Measurements from ENCODE around the gene MRPL12.
A peak's percentile ranks its signal among the peaks of the same experiment; 100 is the strongest.

The MRPL12 gene

DNA sequence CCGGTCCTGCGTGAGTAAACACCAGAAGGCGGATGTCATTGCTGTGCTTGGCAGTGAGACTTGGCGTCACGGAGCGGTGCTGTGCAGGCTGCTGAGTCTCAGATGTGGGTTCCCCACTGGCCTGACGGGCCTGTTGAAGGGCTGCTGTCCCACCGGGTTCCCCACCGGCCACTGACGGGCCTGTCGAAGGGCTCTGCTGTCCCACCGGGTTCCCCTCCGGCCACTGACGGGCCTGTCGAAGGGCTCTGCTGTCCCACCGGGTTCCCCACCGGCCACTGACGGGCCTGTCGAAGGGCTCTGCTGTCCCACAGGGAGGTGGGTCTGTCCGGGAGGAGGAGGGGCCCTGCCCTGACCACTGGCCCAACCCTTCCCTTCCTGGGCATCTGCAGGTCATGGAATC is 16.6 kb upstream of the MRPL12 start:
- peaks cover 63 to 72% (median 65%) of the 10 kb centered on the region in 11 experiments for H3K36me3 ChIP-seq
- no peak overlapping the region for H3K4me2 ChIP-seq
- peaks cover 72 to 94% (median 86%) of the 10 kb centered on the region in 11 experiments for H4K20me1 ChIP-seq
- no peak overlapping the region for H3K27ac ChIP-seq
- no peaks in the 10 kb centered on the region for H3K9me3 ChIP-seq (replicated peaks in 1 of 11)
- no peak overlapping the region for H3K4me3 ChIP-seq
- no peaks in the 10 kb centered on the region for H3K27me3 ChIP-seq
- peaks cover 27 to 36% (median 31%) of the 10 kb centered on the region in 10 experiments for H3K4me1 ChIP-seq
- no peak for TF ChIP-seq Cebpa-rat (IDR thresholded peaks at IDR 0.05)
- H3K9ac ChIP-seq: peak overlapping the region in 9 of 11 experiments; percentile 95 to 98 (median 97); a peak in 11 of 22 replicates

DNA sequence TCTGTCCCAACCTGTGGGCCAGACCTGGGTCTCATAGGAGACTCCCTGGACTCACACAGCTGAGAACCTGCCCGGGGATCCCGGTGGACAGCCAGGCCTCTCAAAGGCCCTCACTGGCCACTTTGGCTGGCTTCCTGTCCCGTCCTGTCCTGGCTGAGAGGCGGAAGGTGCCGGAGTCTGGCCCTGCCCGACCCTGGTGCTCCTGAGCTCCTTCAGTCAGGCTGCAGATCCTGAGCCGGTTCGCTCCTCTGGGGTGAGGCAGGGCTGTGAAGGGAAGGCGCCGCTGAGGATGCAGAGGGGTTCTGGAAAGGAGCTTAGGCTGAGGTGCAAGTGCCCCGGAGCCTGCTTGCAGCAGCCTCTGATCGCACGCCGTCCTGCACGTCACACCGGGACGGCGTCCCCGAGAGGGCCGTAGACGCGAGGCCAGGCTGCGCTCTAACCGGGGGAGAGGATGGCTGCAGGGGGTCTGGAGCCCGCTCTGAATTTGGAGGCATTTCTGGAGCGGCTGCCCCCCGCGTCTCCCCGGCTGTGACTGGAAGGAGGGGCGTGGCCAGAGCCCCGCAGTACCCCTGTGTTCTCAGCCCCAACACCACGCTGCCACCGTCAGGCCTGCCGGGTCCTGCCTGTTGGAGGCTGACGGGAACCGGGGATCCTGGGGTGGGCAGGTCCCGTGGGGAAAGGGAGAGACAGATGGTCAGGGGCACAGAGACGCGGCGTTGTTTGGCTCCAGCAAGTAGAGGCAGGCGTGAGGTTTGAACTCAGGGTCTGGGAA is 15.2 kb upstream of the MRPL12 start:
- Histone ChIP-seq H3K9ac (peak overlapping the region in 4 of 11 experiments; percentile 24 to 96 (median 40); a peak in 3 of 22 replicates), H3K4me1 (peaks cover 15 to 23% (median 18%) of the 10 kb centered on the region in 10 experiments), H3K9me3 (replicated peaks in 1 of 11) (no peaks in the 10 kb centered on the region), H4K20me1 (peaks cover 71 to 94% (median 88%) of the 10 kb centered on the region in 11 experiments), H3K4me2 (no peak overlapping the region), H3K27ac (no peak overlapping the region), H3K36me3 (peaks cover 76 to 82% (median 78%) of the 10 kb centered on the region in 11 experiments), H3K4me3 (no peak overlapping the region), H3K27me3 (no peaks in the 10 kb centered on the region)
- no peak for TF ChIP-seq Cebpa-rat (IDR thresholded peaks at IDR 0.05)

GRCh38 chr17:81688616-81689015 is 14.6 kb upstream of the MRPL12 start:
- peaks cover 83 to 88% (median 84%) of the 10 kb centered on the region in 11 experiments for H3K36me3 ChIP-seq
- no peak for TF ChIP-seq Cebpa-rat (IDR thresholded peaks at IDR 0.05)
- peak overlapping the region in 8 of 11 experiments; percentile 6 to 53 (median 34); a peak in 8 of 22 replicates for H3K9ac ChIP-seq
- H3K27me3 ChIP-seq: no peaks in the 10 kb centered on the region
- H3K4me3 ChIP-seq: no peak overlapping the region
- H3K4me2 ChIP-seq: no peak overlapping the region
- H4K20me1 ChIP-seq: peaks cover 75 to 97% (median 95%) of the 10 kb centered on the region in 11 experiments
- H3K27ac ChIP-seq: no peak overlapping the region
- peaks cover 15 to 23% (median 18%) of the 10 kb centered on the region in 10 experiments for H3K4me1 ChIP-seq
- no peaks in the 10 kb centered on the region for H3K9me3 ChIP-seq (replicated peaks in 1 of 11)

DNA sequence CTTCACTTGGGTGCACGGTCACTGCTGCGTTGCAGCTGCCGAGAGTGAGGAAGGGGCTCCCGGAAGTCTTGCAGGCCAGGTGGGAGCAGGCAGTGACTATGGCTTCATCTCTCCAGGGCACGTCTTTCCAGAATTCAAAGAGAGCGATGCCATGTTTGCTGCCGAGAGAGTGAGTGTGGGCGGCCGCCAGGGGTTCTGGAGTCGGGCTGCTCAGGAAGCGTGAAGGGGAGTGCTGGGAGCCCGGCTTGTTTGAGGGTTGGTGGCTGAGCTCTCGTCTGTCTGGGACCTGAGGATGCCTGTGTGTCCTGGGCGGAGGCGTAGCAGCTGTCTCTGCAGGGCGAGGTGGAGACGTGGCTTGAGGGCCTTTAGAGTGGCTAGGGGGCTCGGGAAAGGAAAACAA is 13.1 kb upstream of the MRPL12 start:
- H3K9ac ChIP-seq: peak overlapping the region in 4 of 11 experiments; percentile 9 to 44 (median 32); a peak in 2 of 22 replicates
- H3K27ac ChIP-seq: no peak overlapping the region
- peaks cover 98 to 100% (median 99%) of the 10 kb centered on the region in 11 experiments for H3K36me3 ChIP-seq
- H3K27me3 ChIP-seq: no peaks in the 10 kb centered on the region
- H4K20me1 ChIP-seq: peaks cover 63 to 100% (median 100%) of the 10 kb centered on the region in 11 experiments
- H3K9me3 ChIP-seq (replicated peaks in 1 of 11): no peaks in the 10 kb centered on the region
- TF ChIP-seq Cebpa-rat (IDR thresholded peaks at IDR 0.05): no peak
- no peak overlapping the region for H3K4me2 ChIP-seq
- no peak overlapping the region for H3K4me3 ChIP-seq
- peaks cover 8 to 15% (median 11%) of the 10 kb centered on the region in 10 experiments for H3K4me1 ChIP-seq

- Histone ChIP-seq H3K4me2 (no peak overlapping the region), H3K27ac (no peak overlapping the region), H3K4me3 (no peak overlapping the region), H3K4me1 (peaks cover 4 to 10% (median 7%) of the 10 kb centered on the region in 10 experiments), H3K9me3 (replicated peaks in 1 of 11) (no peaks in the 10 kb centered on the region), H4K20me1 (peaks cover 58 to 100% (median 100%) of the 10 kb centered on the region in 11 experiments), H3K27me3 (no peaks in the 10 kb centered on the region), H3K36me3 (peaks cover 100% of the 10 kb centered on the region in 11 experiments), H3K9ac (no peak overlapping the region; a peak in 1 of 22 replicates)
- no peak for TF ChIP-seq Cebpa-rat (IDR thresholded peaks at IDR 0.05)
Observed at GRCh38 chr17:81690549-81690948, 12.6 kb upstream of the MRPL12 start.

- TF ChIP-seq Cebpa-rat (IDR thresholded peaks at IDR 0.05): no peak
- Histone ChIP-seq H3K4me3 (no peak overlapping the region), H3K9ac (no peak overlapping the region), H3K27ac (no peak overlapping the region), H3K4me2 (no peak overlapping the region), H4K20me1 (peaks cover 52 to 100% (median 100%) of the 10 kb centered on the region in 11 experiments), H3K27me3 (no peaks in the 10 kb centered on the region), H3K4me1 (peaks cover 0 to 4% (median under 1%) of the 10 kb centered on the region in 10 experiments; a peak in 8 of 20 replicates), H3K9me3 (replicated peaks in 1 of 11) (no peaks in the 10 kb centered on the region), H3K36me3 (peaks cover 100% of the 10 kb centered on the region in 11 experiments)
Observed at GRCh38 chr17:81691196-81691595, 12.0 kb upstream of the MRPL12 start.

DNA sequence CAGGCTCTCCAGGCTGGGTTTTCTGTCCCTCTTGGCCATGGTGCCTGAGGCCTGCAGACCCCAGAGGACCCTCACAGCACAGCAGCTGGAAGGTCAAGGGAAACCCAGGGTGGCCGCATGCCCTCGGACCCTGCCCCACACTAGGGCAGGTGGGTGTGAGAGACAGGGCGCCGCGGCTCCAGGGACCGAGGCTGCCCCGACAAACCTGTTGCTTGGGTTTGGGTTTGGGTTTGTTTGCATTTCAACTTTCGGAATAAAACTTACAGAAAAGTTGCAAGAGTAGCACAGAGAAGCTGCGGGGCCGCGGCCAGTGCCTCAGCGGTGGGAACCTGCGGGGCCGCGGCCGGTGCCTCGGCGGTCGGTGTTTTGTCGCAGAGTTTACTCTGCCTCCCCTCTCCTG is 11.6 kb upstream of the MRPL12 start:
- no peak overlapping the region for H3K9ac ChIP-seq
- H3K4me1 ChIP-seq: no peaks in the 10 kb centered on the region; a peak in 1 of 20 replicates
- TF ChIP-seq Cebpa-rat (IDR thresholded peaks at IDR 0.05): no peak
- no peaks in the 10 kb centered on the region for H3K9me3 ChIP-seq (replicated peaks in 1 of 11)
- no peak overlapping the region for H3K4me3 ChIP-seq
- no peaks in the 10 kb centered on the region for H3K27me3 ChIP-seq
- no peak overlapping the region for H3K4me2 ChIP-seq
- peaks cover 100% of the 10 kb centered on the region in 11 experiments for H3K36me3 ChIP-seq
- no peak overlapping the region for H3K27ac ChIP-seq
- H4K20me1 ChIP-seq: peaks cover 52 to 100% (median 100%) of the 10 kb centered on the region in 11 experiments

GRCh38 chr17:81693509-81694210 is 9.5 kb upstream of the MRPL12 start:
- Histone ChIP-seq H4K20me1 (peaks cover 52 to 100% (median 100%) of the 10 kb centered on the region in 11 experiments), H3K36me3 (peaks cover 100% of the 10 kb centered on the region in 11 experiments), H3K4me2 (no peak overlapping the region), H3K27ac (no peak overlapping the region), H3K9me3 (replicated peaks in 1 of 11) (no peaks in the 10 kb centered on the region), H3K4me1 (no peaks in the 10 kb centered on the region), H3K27me3 (no peaks in the 10 kb centered on the region), H3K4me3 (no peak overlapping the region), H3K9ac (no peak overlapping the region)
- no peak for TF ChIP-seq Cebpa-rat (IDR thresholded peaks at IDR 0.05)

DNA sequence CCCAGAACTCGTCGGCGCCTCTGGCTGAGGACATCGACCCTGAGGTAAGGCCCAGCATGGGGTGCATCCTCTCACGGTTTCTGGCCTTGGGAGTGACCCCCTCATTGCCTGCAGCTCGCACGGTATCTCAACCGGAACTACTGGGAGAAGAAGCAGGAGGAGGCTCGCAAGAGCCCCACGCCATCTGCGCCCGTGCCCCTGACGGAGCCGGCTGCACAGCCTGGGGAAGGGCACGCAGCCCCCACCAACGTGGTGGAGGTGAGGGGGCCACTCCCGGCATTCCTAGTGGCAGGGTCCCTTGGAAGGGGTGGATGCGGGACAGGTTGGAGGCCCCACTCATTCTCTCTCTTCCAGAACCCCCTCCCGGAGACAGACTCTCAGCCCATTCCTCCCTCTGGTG is 8.4 kb upstream of the MRPL12 start:
- no peaks in the 10 kb centered on the region for H3K27me3 ChIP-seq
- no peak overlapping the region for H3K4me3 ChIP-seq
- H3K36me3 ChIP-seq: peaks cover 100% of the 10 kb centered on the region in 11 experiments
- no peak for TF ChIP-seq Cebpa-rat (IDR thresholded peaks at IDR 0.05)
- H3K4me1 ChIP-seq: no peaks in the 10 kb centered on the region
- 0 out of 22 replicates have a peak overlapping the region, but pooled peaks of 1 of the 11 experiments have one; percentile 10 for H3K9ac ChIP-seq
- H3K4me2 ChIP-seq: no peak overlapping the region
- H4K20me1 ChIP-seq: peaks cover 50 to 100% (median 100%) of the 10 kb centered on the region in 11 experiments
- no peaks in the 10 kb centered on the region for H3K9me3 ChIP-seq (replicated peaks in 1 of 11)
- no peak overlapping the region for H3K27ac ChIP-seq

Measured in BLaER1 treated with 17β-estradiol and CSF1 and Interleukin-3, amounts not matched to agents 10 nM and 100 nM (cell line).